RWPE2 (cell line): ENCODE results near the gene CARD11.
"Not testable (repeated sequence)": the region's sequence is repeated elsewhere in the genome, so short reads cannot be mapped to it uniquely, and the experiment has no call there.

ENCODE experiments used
- ATAC-seq: fragments of 200-7000 bp; cut with Tn5 transposase; 3 replicates; pipeline ENCODE4 v1.9.1; 2021; ENCODE audit warnings: low read depth
- DNase-seq: peaks from one replicate; pipeline ENCODE4 v3.0.0-alpha.2; 2020; ENCODE audit warnings: low spot score
- H3K27ac ChIP-seq: fragments of 450-650 bp; 2 replicates; pipeline ENCODE4 v1.5.1; 2017; ENCODE audit warnings: mild to moderate bottlenecking; ENCODE audit not compliant: poor library complexity, severe bottlenecking
- H3K27me3 ChIP-seq: fragments of 250-450 bp; sonication (Bioruptor Pico); 2 replicates; pipeline ENCODE4 v1.5.1; 2021; ENCODE audit warnings: mild to moderate bottlenecking, moderate library complexity; ENCODE audit not compliant: insufficient read depth, poor library complexity, severe bottlenecking
- H3K36me3 ChIP-seq: fragments of 250-450 bp; sonication (Bioruptor Pico); 2 replicates; pipeline ENCODE4 v1.5.1; 2020; ENCODE audit warnings: low read depth, mild to moderate bottlenecking, moderate library complexity
- H3K4me1 ChIP-seq: fragments of 250-450 bp; sonication (Bioruptor Pico); 2 replicates; pipeline ENCODE4 v1.5.1; 2021; ENCODE audit warnings: mild to moderate bottlenecking, moderate library complexity; ENCODE audit not compliant: insufficient read depth, poor library complexity, severe bottlenecking
- H3K4me3 ChIP-seq: fragments of 250-450 bp; sonication (Bioruptor Pico); 2 replicates; pipeline ENCODE4 v1.5.1; 2021; ENCODE audit warnings: mild to moderate bottlenecking, moderate library complexity; ENCODE audit not compliant: severe bottlenecking
- H3K9me3 ChIP-seq: fragments of 250-450 bp; sonication (Bioruptor Pico); 2 replicates; pipeline ENCODE4 v1.5.1; 2021; ENCODE audit warnings: mild to moderate bottlenecking, moderate library complexity; ENCODE audit not compliant: severe bottlenecking
- CTCF ChIP-seq: fragments of 450-650 bp; IDR thresholded peaks from one replicate; pipeline ENCODE4 v1.5.1; 2017; ENCODE audit warnings: mild to moderate bottlenecking, moderate library complexity; ENCODE audit not compliant: poor library complexity, severe bottlenecking

Gene CARD11

GRCh38 chr7:2962865-2963264 lies 80.8 kb downstream of the CARD11 start:
- no peaks in the 10 kb centered on the region for H3K4me1 ChIP-seq
- no peaks in the 10 kb centered on the region for H3K27me3 ChIP-seq
- H3K9me3 ChIP-seq: no peaks in the 10 kb centered on the region
- DNase-seq: no peak
- no peak for TF ChIP-seq CTCF
- ATAC-seq: no peak
- no peak overlapping the region for H3K4me3 ChIP-seq
- H3K36me3 ChIP-seq: no peaks in the 10 kb centered on the region
- H3K27ac ChIP-seq: no peak overlapping the region

- no peaks in the 10 kb centered on the region for H3K9me3 ChIP-seq
- H3K27ac ChIP-seq: no peak overlapping the region
- no peaks in the 10 kb centered on the region for H3K36me3 ChIP-seq
- DNase-seq (peak; percentile 11), ATAC-seq (no peak)
- H3K27me3 ChIP-seq: no peaks in the 10 kb centered on the region
- no peak overlapping the region for H3K4me3 ChIP-seq
- peaks cover 10% of the 10 kb centered on the region for H3K4me1 ChIP-seq
- no peak for TF ChIP-seq CTCF
These were observed 83.7 kb downstream of the CARD11 start for GRCh38 chr7:2959828-2960599.

GRCh38 chr7:2959103-2959680 lies 84.5 kb downstream of the CARD11 start:
- ATAC-seq (no peak), DNase-seq (peak; percentile 45)
- TF ChIP-seq CTCF: no peak
- H3K27ac ChIP-seq: no peak overlapping the region
- H3K36me3 ChIP-seq: no peaks in the 10 kb centered on the region
- H3K27me3 ChIP-seq: no peaks in the 10 kb centered on the region
- H3K4me3 ChIP-seq: no peak overlapping the region
- H3K4me1 ChIP-seq: peaks cover 10% of the 10 kb centered on the region
- H3K9me3 ChIP-seq: no peaks in the 10 kb centered on the region

GRCh38 chr7:2958416-2959102 lies 85.1 kb downstream of the CARD11 start:
- peaks cover 10% of the 10 kb centered on the region for H3K4me1 ChIP-seq
- DNase-seq: peak; percentile 37

GRCh38 chr7:2957369-2957727 lies 86.3 kb downstream of the CARD11 start:
- DNase-seq, H3K4me3 ChIP-seq, H3K9me3 ChIP-seq, H3K27me3 ChIP-seq, ATAC-seq, H3K36me3 ChIP-seq: not testable (repeated sequence)
- Histone ChIP-seq H3K27ac (peak overlapping the region; percentile 82), H3K4me1 (peaks cover 10% of the 10 kb centered on the region)

More at GRCh38 chr7:2958416-2959102, 85.1 kb downstream of the CARD11 start:
- Histone ChIP-seq H3K27me3 (no peaks in the 10 kb centered on the region), H3K36me3 (no peaks in the 10 kb centered on the region), H3K9me3 (no peaks in the 10 kb centered on the region), H3K27ac (no peak overlapping the region), H3K4me3 (no peak overlapping the region)
- no peak for ATAC-seq
- TF ChIP-seq CTCF: no peak
